GM19452 (cell line): ENCODE data around the gene SLC4A8.

Experiments used
- ATAC-seq: cut with Tn5 transposase; IDR thresholded peaks from one replicate; pipeline ENCODE4 v1.9.1; 2021; ENCODE audit not compliant: unreplicated experiment

The SLC4A8 gene

DNA sequence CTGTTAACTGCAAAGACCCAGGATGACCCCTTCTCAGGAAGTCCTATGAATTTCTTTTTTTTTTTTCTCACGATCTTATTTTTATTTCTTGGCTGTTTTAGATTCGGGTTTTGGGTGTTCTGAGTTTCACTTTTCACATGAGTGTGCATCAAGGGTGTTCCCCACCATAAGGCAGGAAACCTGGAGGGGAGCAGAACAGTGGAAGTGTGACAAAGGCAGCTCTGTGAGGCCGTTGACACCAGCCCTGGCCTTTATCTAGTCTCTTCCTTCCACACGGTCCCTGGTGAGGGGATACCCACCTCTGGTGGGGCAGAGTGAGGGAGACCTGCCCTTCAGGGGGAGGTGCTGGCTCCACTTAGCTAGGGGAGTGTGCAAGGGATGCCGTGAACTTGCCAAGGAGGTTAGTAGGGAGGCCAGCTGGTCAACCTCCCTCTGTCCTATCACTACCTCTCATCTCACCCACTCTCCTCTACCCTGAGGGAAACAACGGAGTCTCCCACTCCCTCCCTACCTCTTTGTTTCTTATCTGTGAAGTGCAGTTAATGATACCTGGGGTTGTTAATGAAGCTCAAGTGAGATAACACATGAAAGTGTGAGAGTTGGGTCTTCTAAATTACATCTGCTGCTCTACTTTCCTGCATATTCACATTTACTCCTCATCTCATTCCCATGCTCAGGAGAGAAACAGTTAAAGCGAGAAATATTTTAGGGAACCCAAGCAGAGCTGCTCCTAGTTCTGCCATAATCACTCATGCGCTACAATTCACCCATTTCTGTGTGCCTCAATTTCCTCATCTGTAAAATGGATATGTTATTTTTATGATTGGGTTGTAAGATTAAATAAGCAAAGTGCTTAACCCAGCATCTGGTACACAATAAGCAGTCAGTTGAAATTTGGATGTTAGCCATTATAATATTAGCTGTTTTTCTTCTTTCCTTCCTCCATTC lies 29.1 kb upstream of the SLC4A8 start:
- ATAC-seq: peak; percentile 44

DNA sequence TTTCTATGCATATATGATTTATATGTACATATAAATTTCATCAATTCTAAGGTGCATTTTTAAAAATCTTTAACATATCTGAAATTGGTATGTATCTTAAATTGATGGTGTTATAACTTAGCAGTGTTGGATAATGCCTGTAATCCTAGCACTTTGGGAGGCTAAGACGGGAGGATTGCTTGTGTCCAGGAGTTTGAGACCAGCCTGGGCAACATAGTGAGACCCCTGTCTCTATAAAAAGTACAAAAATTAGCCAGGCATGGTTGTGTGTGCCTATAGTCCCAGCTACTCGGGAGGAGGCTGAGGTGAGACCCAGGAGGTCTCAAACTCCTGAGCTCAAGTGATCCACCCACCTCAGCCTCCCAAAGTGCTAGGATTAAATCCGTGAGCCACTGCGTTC lies 27.0 kb upstream of the SLC4A8 start:
- no peak for ATAC-seq

DNA sequence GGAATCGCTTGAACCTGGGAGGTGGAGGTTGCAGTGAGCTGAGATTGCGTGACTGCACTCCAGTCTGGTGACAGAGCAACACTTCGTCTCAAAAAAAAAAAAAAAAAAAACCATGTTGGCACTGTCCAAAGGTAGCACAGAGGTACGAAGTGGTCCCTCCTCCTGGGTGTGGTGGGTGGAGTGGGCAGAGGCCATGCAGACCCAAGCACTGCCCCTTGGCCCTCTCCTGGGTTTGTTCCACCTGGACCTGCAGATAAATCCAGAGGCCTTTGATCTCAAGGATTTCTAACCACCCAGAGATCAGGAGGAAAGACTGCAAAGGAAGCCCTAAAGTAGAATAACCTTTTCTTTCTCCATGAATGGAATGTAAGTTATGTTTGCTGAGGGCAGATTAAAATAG lies 24.7 kb upstream of the SLC4A8 start:
- ATAC-seq: no peak

GRCh38 chr12:51401020-51401419 lies 23.6 kb upstream of the SLC4A8 start:
- no peak for ATAC-seq

- no peak for ATAC-seq
Measured at GRCh38 chr12:51401486-51401885, 23.1 kb upstream of the SLC4A8 start.

DNA sequence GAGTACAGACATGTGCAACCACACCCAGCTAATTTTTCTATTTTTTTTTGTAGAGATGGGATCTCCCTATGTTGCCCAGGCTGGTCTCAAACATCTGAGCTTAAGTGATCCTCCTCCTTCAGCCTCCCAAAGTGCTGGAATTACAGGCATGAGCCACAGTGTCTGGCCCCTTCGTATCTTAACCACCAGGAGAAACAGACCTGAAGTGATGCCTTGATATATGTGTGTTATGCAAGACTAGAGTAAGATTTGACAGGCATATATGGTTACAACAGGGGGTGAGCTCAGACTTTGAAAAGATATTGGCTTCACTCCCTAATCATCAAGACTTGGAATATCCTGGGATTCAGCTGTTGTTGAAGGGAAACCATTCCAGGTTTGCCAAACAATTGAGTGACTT lies 22.7 kb upstream of the SLC4A8 start:
- ATAC-seq: no peak

GRCh38 chr12:51403159-51403558 lies 21.5 kb upstream of the SLC4A8 start:
- no peak for ATAC-seq

- ATAC-seq: no peak
Measured at GRCh38 chr12:51403681-51404136, 20.9 kb upstream of the SLC4A8 start.

- no peak for ATAC-seq
Measured at GRCh38 chr12:51404627-51405026, 20.0 kb upstream of the SLC4A8 start.

GRCh38 chr12:51405801-51406207 lies 18.8 kb upstream of the SLC4A8 start:
- no peak for ATAC-seq

- no peak for ATAC-seq
Measured at GRCh38 chr12:51406290-51406689, 18.3 kb upstream of the SLC4A8 start.

DNA sequence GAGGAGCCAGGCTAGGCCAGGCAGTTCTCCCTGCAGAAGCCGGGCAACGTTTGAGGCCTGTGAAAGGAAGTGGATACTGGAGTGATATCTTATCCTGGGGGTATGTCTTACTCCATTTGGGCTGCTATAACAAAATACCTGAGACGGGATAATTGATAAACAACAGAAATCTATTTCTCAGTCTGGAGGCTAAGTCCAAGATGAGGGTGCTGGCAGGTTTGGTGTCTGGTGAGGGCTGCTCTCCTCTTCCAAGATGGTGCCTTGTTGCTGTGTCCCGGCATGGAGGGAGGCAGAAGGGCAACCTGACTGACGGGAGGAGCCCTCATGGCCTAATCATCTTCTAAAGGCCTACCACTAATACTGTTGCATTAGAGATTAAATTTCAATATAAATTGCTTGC lies 17.8 kb upstream of the SLC4A8 start:
- no peak for ATAC-seq

DNA sequence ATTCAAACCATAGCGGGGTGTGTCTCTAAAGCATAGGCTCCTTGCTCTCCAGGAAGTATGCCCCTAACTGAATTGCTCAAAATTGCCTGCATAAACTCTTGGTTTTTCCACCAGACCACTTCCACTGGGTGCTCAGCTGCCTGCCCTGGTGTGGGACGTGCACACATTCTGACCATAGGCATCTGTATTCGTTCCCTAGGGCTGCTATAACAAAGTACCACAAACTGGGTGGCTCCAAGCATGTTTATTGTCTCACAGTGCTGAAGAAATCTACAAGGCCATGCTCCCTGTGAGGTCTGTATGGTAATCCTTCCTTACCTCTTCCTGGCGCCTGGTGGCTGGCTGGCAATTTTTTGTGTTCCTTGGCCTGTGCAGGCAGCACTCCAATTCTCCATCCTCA lies 17.0 kb upstream of the SLC4A8 start:
- ATAC-seq: no peak

DNA sequence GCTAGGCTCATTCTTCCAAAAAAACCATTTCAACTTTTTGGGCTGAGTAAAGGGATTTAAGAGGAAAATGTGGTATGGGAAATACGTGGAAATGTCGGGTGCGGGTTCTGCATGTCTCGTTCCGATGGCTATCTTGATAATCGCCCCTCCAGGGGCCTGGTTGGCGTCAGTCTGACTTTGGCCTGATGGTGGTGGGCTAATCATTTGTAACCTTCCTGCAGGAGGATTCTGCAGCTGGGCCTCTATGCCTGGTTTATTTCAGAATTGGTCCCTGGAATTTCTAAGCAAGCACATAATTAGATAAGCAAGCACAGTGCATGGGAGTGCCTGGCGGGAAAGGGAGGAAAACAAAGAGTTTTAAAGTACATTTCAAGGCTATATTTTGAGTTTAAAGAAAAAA lies 14.8 kb upstream of the SLC4A8 start:
- ATAC-seq: no peak

DNA sequence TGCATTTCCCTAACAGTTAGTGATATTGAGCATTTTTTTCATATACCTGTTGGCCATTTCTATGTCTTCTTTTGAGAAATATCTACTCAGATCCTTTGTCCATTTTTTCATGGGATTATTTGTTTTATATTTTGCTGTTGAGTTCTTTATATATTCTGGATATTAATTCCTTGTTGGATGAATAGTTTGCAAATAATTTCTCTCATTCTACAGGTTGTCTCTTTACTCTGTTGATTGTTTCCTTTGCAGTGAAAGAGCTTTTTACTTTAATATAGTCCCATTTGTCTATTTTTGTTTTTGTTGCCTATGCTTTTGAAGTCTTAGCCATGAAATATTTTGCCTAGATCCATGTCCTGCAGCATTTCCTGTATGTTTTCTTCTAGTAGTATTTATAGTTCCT lies 11.5 kb upstream of the SLC4A8 start:
- ATAC-seq: no peak

GRCh38 chr12:51413791-51414190 lies 10.8 kb upstream of the SLC4A8 start:
- ATAC-seq: no peak

DNA sequence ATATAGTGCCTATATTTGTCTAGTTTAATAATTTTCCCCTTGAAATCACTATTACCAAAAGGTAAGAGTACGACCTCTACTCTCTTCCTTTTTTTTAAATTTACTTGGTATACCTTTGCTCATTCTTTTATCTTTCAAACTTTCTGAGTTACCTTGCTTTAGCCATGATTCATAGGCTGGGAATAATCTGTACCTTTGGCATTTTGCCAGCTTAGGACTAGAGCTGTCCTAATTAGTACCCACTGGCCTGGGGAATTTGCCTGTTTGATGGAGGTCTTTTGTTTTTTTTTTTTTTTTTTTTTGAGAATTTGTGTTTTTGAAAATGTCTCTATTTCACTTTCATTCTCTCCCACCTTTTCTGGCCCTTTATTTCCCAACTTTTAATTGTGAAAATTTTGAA lies 8.7 kb upstream of the SLC4A8 start:
- ATAC-seq: no peak

DNA sequence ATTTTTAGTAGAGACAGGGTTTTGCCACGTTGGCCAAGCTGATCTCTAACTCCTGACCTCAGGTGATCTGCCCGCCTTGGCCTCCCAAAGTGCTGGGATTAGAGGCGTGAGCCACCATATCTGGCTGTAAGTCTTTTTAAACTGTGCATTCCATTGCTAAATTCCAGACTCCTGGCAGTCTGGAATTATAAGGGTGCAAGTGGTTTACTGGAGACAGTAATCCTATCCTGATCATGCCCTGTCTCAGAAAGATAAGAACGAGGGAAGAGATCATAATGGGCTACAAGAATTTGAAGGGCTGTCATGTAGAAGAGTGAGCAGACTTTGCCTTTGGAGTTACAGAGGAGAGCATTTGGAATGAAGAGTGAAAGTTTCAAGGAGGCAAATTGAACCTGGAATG lies 6.8 kb upstream of the SLC4A8 start:
- no peak for ATAC-seq

DNA sequence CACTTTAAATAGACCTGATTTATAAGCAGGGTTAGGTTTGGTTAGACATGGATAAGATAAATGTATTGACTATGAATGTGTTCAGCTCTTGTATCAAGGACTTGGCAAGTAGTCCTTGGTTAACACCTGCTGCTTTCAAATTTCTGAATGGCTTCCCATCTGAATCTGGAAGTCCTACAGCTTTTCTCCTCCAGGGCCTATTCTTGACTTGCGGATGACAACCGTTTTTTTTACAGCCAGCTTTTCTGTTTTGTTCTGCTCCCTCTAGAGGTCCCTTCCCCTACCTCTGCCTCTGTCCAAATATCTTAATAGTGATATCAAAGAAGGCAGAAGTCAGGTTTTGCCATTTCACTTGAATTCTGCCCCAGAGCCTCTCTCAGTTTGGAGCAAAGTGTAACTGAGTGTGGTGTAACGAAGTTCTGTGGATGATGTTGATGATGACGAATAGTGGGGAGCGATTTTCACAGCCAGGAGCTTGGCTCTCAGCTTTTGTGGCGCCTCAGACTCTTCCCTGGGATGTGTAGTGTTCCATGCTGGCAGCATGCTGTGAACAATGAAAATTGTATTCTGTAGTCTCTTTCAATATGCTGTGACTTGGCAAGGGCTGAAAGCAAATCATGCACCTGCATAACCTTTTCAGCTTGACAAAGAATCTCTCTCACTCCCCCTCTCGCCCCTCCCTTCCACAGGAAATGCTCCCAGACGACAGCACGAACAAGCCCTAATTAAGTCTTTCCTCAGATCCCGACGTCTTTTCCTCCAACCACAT lies 5.0 kb upstream of the SLC4A8 start:
- no peak for ATAC-seq

GRCh38 chr12:51421266-51421884 lies 3.3 kb upstream of the SLC4A8 start:
- no peak for ATAC-seq

GRCh38 chr12:51424094-51424661 lies 453 bp upstream of the SLC4A8 start:
- ATAC-seq: no peak
